CD14-positive monocyte (primary cell): ENCODE measurements around the gene NTN4. TPM values are rescaled to one million over a fixed set of nuclear protein-coding genes. Genes with fewer than 3 reads are reported as not detected.

Experiments used
- DNase-seq, 3 donors: peaks; one replicate each; pipeline ENCODE4 v3.0.0-alpha.2; 2011 to 2022
- H2AFZ ChIP-seq: 2 replicates; pipeline ENCODE4 v1.6.0; 2012; ENCODE audit warnings: mild to moderate bottlenecking, low read depth, low read length, inconsistent platforms; ENCODE audit not compliant: insufficient read depth, poor library complexity, severe bottlenecking
- H3K27ac ChIP-seq, 2 donors: 1 replicate in 1 of 2; 2 replicates in 1 of 2; pipeline ENCODE4 v1.5.1; 2012 to 2013; ENCODE audit warnings: low read length in 2 of 2, control low read depth in 1 of 2, inconsistent platforms in 1 of 2, low read depth in 1 of 2, mild to moderate bottlenecking in 1 of 2
- H3K27me3 ChIP-seq, 2 donors: one replicate each; pipeline versions ENCODE4 v1.6.0 to v1.6.1; 2011 to 2013; ENCODE audit warnings: low read length in 2 of 2; ENCODE audit not compliant: control insufficient read depth in 2 of 2, insufficient read depth in 2 of 2
- H3K36me3 ChIP-seq, 2 donors: replicated peaks in 1 of 2; 1 replicate in 1 of 2; 2 replicates in 1 of 2; pipeline versions ENCODE4 v1.5.1 to v1.6.1; 2012 to 2013; ENCODE audit warnings: low read length in 2 of 2, control low read depth in 1 of 2, inconsistent platforms in 1 of 2, mild to moderate bottlenecking in 1 of 2; ENCODE audit not compliant: insufficient read depth in 2 of 2, control insufficient read depth in 1 of 2
- H3K4me1 ChIP-seq, 2 donors: 1 replicate in 1 of 2; 2 replicates in 1 of 2; pipeline versions ENCODE4 v1.5.1 to v1.6.1; 2012 to 2013; ENCODE audit warnings: low read length in 2 of 2, control low read depth in 1 of 2, inconsistent platforms in 1 of 2, mild to moderate bottlenecking in 1 of 2, moderate library complexity in 1 of 2; ENCODE audit not compliant: insufficient read depth in 2 of 2, control insufficient read depth in 1 of 2
- H3K4me2 ChIP-seq: replicated peaks from 2 replicates; pipeline ENCODE3; 2012; ENCODE audit warnings: low read length, moderate library complexity, mild to moderate bottlenecking; ENCODE audit not compliant: poor library complexity, severe bottlenecking; ENCODE audit errors: extremely low read depth
- H3K4me3 ChIP-seq, 3 experiments: fragments of 200-600 bp in 1 of 3; sonication (generic) in 1 of 3; replicated peaks in 1 of 3; 1 replicate in 2 of 3; 2 replicates in 1 of 3; pipeline ENCODE4 v1.5.1; 2011 to 2013; ENCODE audit warnings: low read length in 3 of 3, mild to moderate bottlenecking in 3 of 3, control low read depth in 2 of 3, low read depth in 2 of 3, inconsistent platforms in 1 of 3, moderate library complexity in 1 of 3
- H3K79me2 ChIP-seq: 2 replicates; pipeline ENCODE4 v1.6.0; 2012; ENCODE audit warnings: mild to moderate bottlenecking, control low read depth, inconsistent platforms, low read length, moderate library complexity; ENCODE audit not compliant: insufficient read depth
- H3K9ac ChIP-seq: 2 replicates; pipeline ENCODE4 v1.6.0; 2017; ENCODE audit warnings: low read length, mild to moderate bottlenecking; ENCODE audit not compliant: insufficient read depth, poor library complexity, severe bottlenecking
- H3K9me3 ChIP-seq, 2 donors: replicated peaks in 1 of 2; 1 replicate in 1 of 2; 2 replicates in 1 of 2; pipeline versions ENCODE4 v1.5.1 to v1.6.1; 2012 to 2013; ENCODE audit warnings: low read length in 2 of 2, control low read depth in 1 of 2; ENCODE audit not compliant: control insufficient read depth in 1 of 2, insufficient read depth in 1 of 2
- H4K20me1 ChIP-seq: 2 replicates; pipeline ENCODE4 v1.6.0; 2012; ENCODE audit warnings: mild to moderate bottlenecking, low read length, control low read depth, moderate library complexity; ENCODE audit not compliant: insufficient read depth
- H3K27ac Mint-ChIP-seq, 7 donors: one replicate each; pipeline ENCODE4 v1.8.0; 2020; ENCODE audit warnings: mild to moderate bottlenecking in 7 of 7, mixed read lengths in 7 of 7, moderate library complexity in 6 of 7, inconsistent platforms in 2 of 7
- H3K27me3 Mint-ChIP-seq, 3 donors: one replicate each; pipeline ENCODE4 v1.8.0; 2021 to 2022; ENCODE audit warnings: low read depth in 3 of 3, mild to moderate bottlenecking in 3 of 3, mixed read lengths in 3 of 3, moderate library complexity in 3 of 3, inconsistent platforms in 1 of 3
- H3K36me3 Mint-ChIP-seq, 2 donors: one replicate each; pipeline ENCODE4 v1.8.0; 2020; ENCODE audit warnings: mixed read lengths in 2 of 2, inconsistent platforms in 1 of 2, mild to moderate bottlenecking in 1 of 2
- H3K4me1 Mint-ChIP-seq: one replicate; pipeline ENCODE4 v1.8.0; 2020; ENCODE audit warnings: mild to moderate bottlenecking, mixed read lengths
- H3K4me3 Mint-ChIP-seq, 2 donors: one replicate each; pipeline ENCODE4 v1.8.0; 2020; ENCODE audit warnings: mild to moderate bottlenecking in 2 of 2, mixed read lengths in 2 of 2, moderate library complexity in 1 of 2
- H3K9me3 Mint-ChIP-seq, 7 donors: one replicate each; pipeline ENCODE4 v1.8.0; 2020 to 2022; ENCODE audit warnings: mixed read lengths in 7 of 7, mild to moderate bottlenecking in 6 of 7, moderate library complexity in 6 of 7, inconsistent platforms in 2 of 7
- WGBS: methylation state at CpG from one replicate; pipeline ENCODE4 v1.1.5; 2013; ENCODE audit warnings: missing lambda C conversion rate; ENCODE audit not compliant: insufficient coverage; 5-methylcytosine and 5-hydroxymethylcytosine counted together
- intact Hi-C, 2 donors: fragments of 100-400 bp; cut with micrococcal nuclease; formaldehyde crosslinking; loops; one replicate each; pipeline versions ENCODE4 v1.15.0 to v1.15.1; 2023
- polyA plus RNA-seq, 3 donors: library from polyadenylated mRNA; depleted of rRNA in 1 of 3; unstranded in 2 of 3; stranded (reverse) in 1 of 3; fragments of 300-500 nt in 2 of 3; fragments of >200 nt in 1 of 3; fragmentation: Illumina TruSeq in 2 of 3; gene quantifications; 1 replicate in 2 of 3; 2 replicates in 1 of 3; pipeline ENCODE4 v1.2.3, GENCODE V29; 2012 to 2021
- TF ChIP-seq, protein P1 (sequence below): fragments of 200-600 bp; IDR thresholded peaks from one replicate; pipeline ENCODE4 v1.8.0; 2022; ENCODE audit warnings: antibody characterized with exemption, mild to moderate bottlenecking

Gene NTN4
- polyA plus RNA-seq, 3 donors, result not detected

DNA sequence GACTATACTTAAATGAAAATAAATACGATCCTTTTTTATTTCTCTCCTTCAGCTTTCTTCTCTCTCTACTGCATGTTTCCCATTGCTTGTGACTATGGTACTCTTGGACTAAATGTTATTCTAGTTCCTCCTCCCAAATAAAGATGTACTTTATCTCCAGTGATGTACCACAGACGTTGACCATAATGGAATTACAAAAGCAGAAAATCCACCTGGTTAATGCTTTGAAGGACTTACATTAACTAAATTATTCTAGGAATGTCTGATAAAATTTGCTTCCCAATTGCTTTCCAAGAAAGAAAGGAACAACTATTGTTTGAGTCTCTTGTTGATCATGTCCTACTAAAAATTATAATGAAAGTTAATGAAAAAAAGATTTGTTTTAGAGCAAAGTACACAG, 71.8 kb downstream of the NTN4 start:
- Mint-ChIP-seq H3K36me3 (no peaks in the 10 kb centered on the region), H3K9me3 (peaks cover 0 to 1% (median 0%) of the 10 kb centered on the region in 7 donors), H3K4me1 (no peaks in the 10 kb centered on the region), H3K4me3 (no peak overlapping the region), H3K27ac (no peak overlapping the region), H3K27me3 (peaks cover 6 to 7% (median 6%) of the 10 kb centered on the region in 3 donors)
- DNase-seq, result no peak
- no peaks in the 10 kb centered on the region for H3K27me3 ChIP-seq
- no peaks in the 10 kb centered on the region for H3K4me1 ChIP-seq
- H3K79me2 ChIP-seq, result no peaks in the 10 kb centered on the region
- intact Hi-C loops, result no loop called here
- no peaks in the 10 kb centered on the region for H3K9me3 ChIP-seq
- H3K36me3 ChIP-seq, result no peaks in the 10 kb centered on the region
- TF ChIP-seq, protein P1, sequence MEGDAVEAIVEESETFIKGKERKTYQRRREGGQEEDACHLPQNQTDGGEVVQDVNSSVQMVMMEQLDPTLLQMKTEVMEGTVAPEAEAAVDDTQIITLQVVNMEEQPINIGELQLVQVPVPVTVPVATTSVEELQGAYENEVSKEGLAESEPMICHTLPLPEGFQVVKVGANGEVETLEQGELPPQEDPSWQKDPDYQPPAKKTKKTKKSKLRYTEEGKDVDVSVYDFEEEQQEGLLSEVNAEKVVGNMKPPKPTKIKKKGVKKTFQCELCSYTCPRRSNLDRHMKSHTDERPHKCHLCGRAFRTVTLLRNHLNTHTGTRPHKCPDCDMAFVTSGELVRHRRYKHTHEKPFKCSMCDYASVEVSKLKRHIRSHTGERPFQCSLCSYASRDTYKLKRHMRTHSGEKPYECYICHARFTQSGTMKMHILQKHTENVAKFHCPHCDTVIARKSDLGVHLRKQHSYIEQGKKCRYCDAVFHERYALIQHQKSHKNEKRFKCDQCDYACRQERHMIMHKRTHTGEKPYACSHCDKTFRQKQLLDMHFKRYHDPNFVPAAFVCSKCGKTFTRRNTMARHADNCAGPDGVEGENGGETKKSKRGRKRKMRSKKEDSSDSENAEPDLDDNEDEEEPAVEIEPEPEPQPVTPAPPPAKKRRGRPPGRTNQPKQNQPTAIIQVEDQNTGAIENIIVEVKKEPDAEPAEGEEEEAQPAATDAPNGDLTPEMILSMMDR, result no peak
- no peaks in the 10 kb centered on the region for H4K20me1 ChIP-seq
- WGBS, result no CpG with 5 or more reads among the region's 2 CpGs
- H3K9ac ChIP-seq, result no peak overlapping the region
- H3K27ac ChIP-seq, result no peak overlapping the region
- H3K4me3 ChIP-seq, result no peak overlapping the region
- H2AFZ ChIP-seq, result no peak overlapping the region
- H3K4me2 ChIP-seq, result no peak overlapping the region

DNA sequence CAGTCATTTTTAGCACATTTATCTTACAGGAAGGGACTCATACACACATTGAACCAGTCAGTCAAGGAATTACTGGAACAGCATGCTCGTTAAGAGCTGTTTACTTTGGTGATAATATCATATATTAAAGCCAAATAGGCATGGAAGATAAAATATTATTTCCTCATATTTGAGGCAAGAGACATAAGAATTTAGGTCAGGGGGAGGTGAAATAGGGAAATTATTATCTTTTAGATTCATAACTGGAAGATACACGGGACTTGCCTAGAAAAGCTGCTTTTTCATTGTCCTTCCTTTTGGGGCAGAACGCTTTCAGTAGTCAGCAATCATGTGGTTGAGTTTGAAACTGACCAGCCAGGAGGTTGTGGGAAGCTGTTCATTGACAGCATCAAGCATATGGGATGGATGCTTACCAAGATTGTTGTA, 72.5 kb downstream of the NTN4 start:
- H3K9me3 ChIP-seq, result no peaks in the 10 kb centered on the region
- Mint-ChIP-seq H3K27me3 (peaks cover 4 to 7% (median 6%) of the 10 kb centered on the region in 3 donors), H3K9me3 (peaks cover 0 to 1% (median 0%) of the 10 kb centered on the region in 7 donors), H3K4me3 (no peak overlapping the region), H3K36me3 (no peaks in the 10 kb centered on the region), H3K27ac (no peak overlapping the region), H3K4me1 (no peaks in the 10 kb centered on the region)
- H2AFZ ChIP-seq, result no peak overlapping the region
- no peaks in the 10 kb centered on the region for H3K36me3 ChIP-seq
- 100% methylated on average over 2 of the region's 3 CpGs for WGBS
- no peak overlapping the region for H3K4me3 ChIP-seq
- TF ChIP-seq, protein P1, result no peak
- H3K79me2 ChIP-seq, result no peaks in the 10 kb centered on the region
- H3K4me1 ChIP-seq, result no peaks in the 10 kb centered on the region
- intact Hi-C loops, result no loop called here
- DNase-seq, result no peak
- no peak overlapping the region for H3K27ac ChIP-seq
- H4K20me1 ChIP-seq, result no peaks in the 10 kb centered on the region
- H3K27me3 ChIP-seq, result no peaks in the 10 kb centered on the region
- H3K4me2 ChIP-seq, result no peak overlapping the region
- no peak overlapping the region for H3K9ac ChIP-seq
